B cell (primary cell): ENCODE results near the gene CFAP54.

ENCODE experiments used
- CTCF ChIP-seq: fragments of 200-600 bp; IDR thresholded peaks from one replicate; pipeline ENCODE4 v1.8.0; 2022; ENCODE audit warnings: antibody characterized with exemption, mild to moderate bottlenecking
- EZH2 ChIP-seq: IDR thresholded peaks from 2 replicates; pipeline ENCODE4 v1.6.1; 2012; ENCODE audit warnings: borderline replicate concordance, low read depth, mild to moderate bottlenecking, moderate library complexity, low read length; ENCODE audit not compliant: insufficient read depth, poor library complexity, severe bottlenecking

- TF ChIP-seq CTCF = no peak
- no peak for TF ChIP-seq EZH2
These were observed 47.6 kb upstream of the CFAP54 start for GRCh38 chr12:96441816-96442215.
